Measurements from ENCODE around the gene RRP15.

Gene RRP15

DNA sequence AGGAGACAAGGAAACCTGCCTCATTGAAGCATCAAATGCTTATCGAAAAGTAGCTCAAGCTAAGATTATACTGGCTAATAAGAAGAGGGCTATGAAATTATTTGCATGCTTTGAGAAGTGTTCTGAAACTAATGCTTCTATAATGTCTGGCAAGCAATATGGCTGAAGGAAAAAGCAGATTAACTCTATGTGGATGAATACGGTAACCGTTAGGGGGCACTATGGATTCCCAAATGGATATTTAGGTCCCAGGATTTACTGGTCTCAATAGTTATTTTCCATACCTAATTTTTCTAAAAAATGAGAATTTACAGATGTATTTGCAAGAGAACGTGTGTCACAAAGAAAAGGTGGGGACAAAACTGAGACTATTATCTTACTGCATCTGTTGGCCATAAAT, 34.6 kb upstream of the RRP15 start:
- H3K4me2 ChIP-seq: no peak overlapping the region
- H3K36me3 ChIP-seq (ENCODE audit: insufficient read depth): no peaks in the 10 kb centered on the region
- no peak overlapping the region for H3K9ac ChIP-seq
- no peaks in the 10 kb centered on the region for H3K79me2 ChIP-seq (ENCODE audit: insufficient read depth, low read depth)
- H3K27me3 ChIP-seq (ENCODE audit: insufficient read depth, low read depth): no peaks in the 10 kb centered on the region
- H4K20me1 ChIP-seq (ENCODE audit: insufficient read depth): no peaks in the 10 kb centered on the region
- no peaks in the 10 kb centered on the region for H3K4me1 ChIP-seq (ENCODE audit: low read depth, poor library complexity, severe bottlenecking)
- no peak overlapping the region for H3K27ac ChIP-seq
- TF ChIP-seq, protein P1, sequence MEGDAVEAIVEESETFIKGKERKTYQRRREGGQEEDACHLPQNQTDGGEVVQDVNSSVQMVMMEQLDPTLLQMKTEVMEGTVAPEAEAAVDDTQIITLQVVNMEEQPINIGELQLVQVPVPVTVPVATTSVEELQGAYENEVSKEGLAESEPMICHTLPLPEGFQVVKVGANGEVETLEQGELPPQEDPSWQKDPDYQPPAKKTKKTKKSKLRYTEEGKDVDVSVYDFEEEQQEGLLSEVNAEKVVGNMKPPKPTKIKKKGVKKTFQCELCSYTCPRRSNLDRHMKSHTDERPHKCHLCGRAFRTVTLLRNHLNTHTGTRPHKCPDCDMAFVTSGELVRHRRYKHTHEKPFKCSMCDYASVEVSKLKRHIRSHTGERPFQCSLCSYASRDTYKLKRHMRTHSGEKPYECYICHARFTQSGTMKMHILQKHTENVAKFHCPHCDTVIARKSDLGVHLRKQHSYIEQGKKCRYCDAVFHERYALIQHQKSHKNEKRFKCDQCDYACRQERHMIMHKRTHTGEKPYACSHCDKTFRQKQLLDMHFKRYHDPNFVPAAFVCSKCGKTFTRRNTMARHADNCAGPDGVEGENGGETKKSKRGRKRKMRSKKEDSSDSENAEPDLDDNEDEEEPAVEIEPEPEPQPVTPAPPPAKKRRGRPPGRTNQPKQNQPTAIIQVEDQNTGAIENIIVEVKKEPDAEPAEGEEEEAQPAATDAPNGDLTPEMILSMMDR (conservative IDR thresholded peaks at IDR 0.05; ENCODE audit: low read depth, low read length): no peak
- H2AFZ ChIP-seq (ENCODE audit: low read depth): no peak overlapping the region
- H3K4me3 ChIP-seq (IDR thresholded peaks at IDR 0.05; ENCODE audit: insufficient read depth, low read depth, low read length): no peak overlapping the region

DNA sequence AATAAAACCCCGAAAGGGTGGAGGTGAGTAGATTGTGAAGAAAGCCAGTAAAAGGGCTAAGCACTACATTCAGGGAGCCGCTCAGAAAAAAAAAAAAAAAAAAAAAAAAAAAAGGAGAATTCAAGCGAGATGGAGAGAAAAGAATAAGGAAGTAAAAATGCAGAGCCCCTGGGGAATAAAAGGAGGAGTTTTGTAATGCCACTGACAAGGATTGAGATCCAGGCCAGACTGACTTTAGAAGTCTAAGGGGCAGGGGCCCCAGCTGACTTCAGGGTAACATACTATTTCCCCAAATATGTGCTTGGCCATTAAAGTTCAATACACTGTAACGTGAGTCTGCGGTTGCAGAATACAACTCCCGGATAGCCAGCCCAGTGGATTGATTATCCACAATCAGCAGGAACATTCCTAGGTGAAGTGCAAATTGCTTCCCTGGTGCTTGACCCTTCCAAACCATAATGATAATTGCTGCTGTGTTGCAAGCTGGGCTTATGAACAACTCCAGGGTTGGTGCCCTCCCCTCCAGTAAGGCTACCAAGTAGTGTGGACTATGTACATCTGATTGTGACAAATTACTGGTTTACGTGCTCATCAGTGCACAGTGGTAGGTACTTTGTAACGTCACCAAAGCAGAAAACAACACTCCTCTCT, 30.7 kb upstream of the RRP15 start:
- Histone ChIP-seq H3K36me3 (ENCODE audit: insufficient read depth) (no peaks in the 10 kb centered on the region), H4K20me1 (ENCODE audit: insufficient read depth) (no peaks in the 10 kb centered on the region), H3K4me3 (IDR thresholded peaks at IDR 0.05; ENCODE audit: insufficient read depth, low read depth, low read length) (no peak overlapping the region), H2AFZ (ENCODE audit: low read depth) (no peak overlapping the region), H3K27ac (no peak overlapping the region), H3K27me3 (ENCODE audit: insufficient read depth, low read depth) (no peaks in the 10 kb centered on the region), H3K4me1 (ENCODE audit: low read depth, poor library complexity, severe bottlenecking) (no peaks in the 10 kb centered on the region), H3K9ac (no peak overlapping the region), H3K79me2 (ENCODE audit: insufficient read depth, low read depth) (no peaks in the 10 kb centered on the region), H3K4me2 (no peak overlapping the region)
- TF ChIP-seq, protein P1 (conservative IDR thresholded peaks at IDR 0.05; ENCODE audit: low read depth, low read length): no peak

DNA sequence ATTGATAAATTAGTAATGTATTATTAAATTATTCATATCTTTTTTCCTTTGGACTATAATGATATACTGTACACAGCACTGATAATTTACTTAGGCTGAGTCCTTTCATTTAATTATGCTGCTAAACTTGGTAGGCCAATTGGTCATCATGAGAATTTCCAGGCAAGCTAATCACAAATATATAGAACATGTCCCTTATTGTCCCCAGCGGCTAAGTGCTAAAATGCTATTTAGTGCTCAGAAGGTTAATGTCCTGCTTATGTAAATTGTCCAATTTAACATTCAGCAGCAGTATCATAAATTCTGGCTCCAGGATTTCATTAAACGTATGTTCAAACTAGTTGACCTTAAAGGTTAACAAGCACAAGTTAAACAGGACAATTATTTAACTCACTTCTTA, 30.0 kb upstream of the RRP15 start:
- no peaks in the 10 kb centered on the region for H3K4me1 ChIP-seq (ENCODE audit: low read depth, poor library complexity, severe bottlenecking)
- no peak overlapping the region for H3K9ac ChIP-seq
- no peak overlapping the region for H2AFZ ChIP-seq (ENCODE audit: low read depth)
- TF ChIP-seq, protein P1 (conservative IDR thresholded peaks at IDR 0.05; ENCODE audit: low read depth, low read length): no peak
- H3K4me2 ChIP-seq: no peak overlapping the region
- no peaks in the 10 kb centered on the region for H3K36me3 ChIP-seq (ENCODE audit: insufficient read depth)
- H3K27ac ChIP-seq: no peak overlapping the region
- no peak overlapping the region for H3K4me3 ChIP-seq (IDR thresholded peaks at IDR 0.05; ENCODE audit: insufficient read depth, low read depth, low read length)
- H3K27me3 ChIP-seq (ENCODE audit: insufficient read depth, low read depth): no peaks in the 10 kb centered on the region
- no peaks in the 10 kb centered on the region for H3K79me2 ChIP-seq (ENCODE audit: insufficient read depth, low read depth)
- no peaks in the 10 kb centered on the region for H4K20me1 ChIP-seq (ENCODE audit: insufficient read depth)

DNA sequence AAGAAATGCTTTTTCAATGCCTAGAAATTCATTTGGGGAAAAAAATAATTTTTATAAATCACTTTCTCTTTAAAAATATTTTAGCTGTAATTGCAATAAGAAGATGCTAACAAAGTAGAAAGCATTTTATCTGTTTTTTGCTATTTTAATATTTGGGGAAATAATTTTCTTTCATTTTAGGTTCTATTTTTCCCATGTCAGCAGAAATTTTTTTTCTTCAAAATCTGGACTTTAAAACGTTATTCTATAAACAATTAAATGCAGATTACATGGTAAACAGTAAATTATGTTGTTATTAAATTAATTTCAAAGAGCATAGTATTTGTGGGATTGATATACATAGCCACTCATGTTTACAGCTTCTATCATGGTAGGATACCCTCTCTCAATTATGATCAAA, 27.7 kb upstream of the RRP15 start:
- Histone ChIP-seq H2AFZ (ENCODE audit: low read depth) (no peak overlapping the region), H3K27me3 (ENCODE audit: insufficient read depth, low read depth) (no peaks in the 10 kb centered on the region), H3K4me3 (IDR thresholded peaks at IDR 0.05; ENCODE audit: insufficient read depth, low read depth, low read length) (no peak overlapping the region), H3K79me2 (ENCODE audit: insufficient read depth, low read depth) (no peaks in the 10 kb centered on the region), H3K4me2 (no peak overlapping the region), H3K9ac (no peak overlapping the region), H3K27ac (no peak overlapping the region), H3K4me1 (ENCODE audit: low read depth, poor library complexity, severe bottlenecking) (no peaks in the 10 kb centered on the region), H4K20me1 (ENCODE audit: insufficient read depth) (no peaks in the 10 kb centered on the region), H3K36me3 (ENCODE audit: insufficient read depth) (no peaks in the 10 kb centered on the region)
- TF ChIP-seq, protein P1 (conservative IDR thresholded peaks at IDR 0.05; ENCODE audit: low read depth, low read length): no peak
